BLaER1 treated with 17β-estradiol and CSF1 and Interleukin-3, amounts not matched to agents 10 nM and 100 nM (cell line): ENCODE data around the gene CCDC141.

ENCODE experiments used
- H3K27ac ChIP-seq, 11 experiments: shearing (Covaris generic); formaldehyde crosslinking; 2 replicates each; pipeline ENCODE4 v1.8.1; 2022
- H3K27me3 ChIP-seq, 11 experiments: shearing (Covaris generic); formaldehyde crosslinking; 2 replicates each; pipeline ENCODE4 v1.8.1; 2022
- H3K36me3 ChIP-seq, 11 experiments: shearing (Covaris generic); formaldehyde crosslinking; 2 replicates each; pipeline ENCODE4 v1.8.1; 2022
- H3K4me1 ChIP-seq, 10 experiments: shearing (Covaris generic); formaldehyde crosslinking; 2 replicates each; pipeline ENCODE4 v1.8.1; 2022
- H3K4me2 ChIP-seq, 11 experiments: shearing (Covaris generic); formaldehyde crosslinking; 2 replicates each; pipeline ENCODE4 v1.8.1; 2022
- H3K4me3 ChIP-seq, 10 experiments: shearing (Covaris generic); formaldehyde crosslinking; 2 replicates each; pipeline ENCODE4 v1.8.1; 2022
- H3K9ac ChIP-seq, 11 experiments: shearing (Covaris generic); formaldehyde crosslinking; 2 replicates each; pipeline ENCODE4 v1.8.1; 2022
- H3K9me3 ChIP-seq, 11 experiments: shearing (Covaris generic); formaldehyde crosslinking; replicated peaks in 1 of 11; 2 replicates each; pipeline ENCODE4 v1.8.1; 2022
- H4K20me1 ChIP-seq, 11 experiments: shearing (Covaris generic); formaldehyde crosslinking; 2 replicates each; pipeline ENCODE4 v1.8.1; 2022
- Cebpa-rat ChIP-seq, 11 experiments: shearing (Covaris generic); IDR thresholded peaks; 2 replicates each; pipeline ENCODE4 v1.8.1; 2022

The CCDC141 gene

GRCh38 chr2:178873912-178874311 is 176.0 kb downstream of the CCDC141 start:
- Histone ChIP-seq H3K27me3 (no peaks in the 10 kb centered on the region), H3K4me2 (no peak overlapping the region), H3K4me1 (no peaks in the 10 kb centered on the region), H3K27ac (no peak overlapping the region), H3K36me3 (no peaks in the 10 kb centered on the region), H3K4me3 (no peak overlapping the region), H3K9me3 (no peaks in the 10 kb centered on the region), H3K9ac (no peak overlapping the region), H4K20me1 (no peaks in the 10 kb centered on the region)
- no peak for TF ChIP-seq Cebpa-rat (IDR thresholded peaks at IDR 0.05)

- Histone ChIP-seq H3K4me3 (no peak overlapping the region), H3K4me1 (no peaks in the 10 kb centered on the region), H4K20me1 (no peaks in the 10 kb centered on the region), H3K27ac (no peak overlapping the region), H3K9me3 (no peaks in the 10 kb centered on the region), H3K36me3 (no peaks in the 10 kb centered on the region), H3K9ac (no peak overlapping the region), H3K27me3 (no peaks in the 10 kb centered on the region), H3K4me2 (no peak overlapping the region)
- TF ChIP-seq Cebpa-rat (IDR thresholded peaks at IDR 0.05) = no peak
Measured at GRCh38 chr2:178871536-178871935, 178.4 kb downstream of the CCDC141 start.

- no peak for TF ChIP-seq Cebpa-rat (IDR thresholded peaks at IDR 0.05)
- H3K4me3 ChIP-seq = no peak overlapping the region
- H3K4me2 ChIP-seq = no peak overlapping the region
- no peaks in the 10 kb centered on the region for H3K27me3 ChIP-seq
- H3K27ac ChIP-seq = no peak overlapping the region
- no peaks in the 10 kb centered on the region for H3K9me3 ChIP-seq
- H3K9ac ChIP-seq = no peak overlapping the region
- no peaks in the 10 kb centered on the region for H3K4me1 ChIP-seq
- H4K20me1 ChIP-seq = no peaks in the 10 kb centered on the region
- no peaks in the 10 kb centered on the region for H3K36me3 ChIP-seq
Measured at GRCh38 chr2:178870703-178871102, 179.2 kb downstream of the CCDC141 start.

- no peaks in the 10 kb centered on the region for H3K36me3 ChIP-seq
- H4K20me1 ChIP-seq = no peaks in the 10 kb centered on the region
Measured at GRCh38 chr2:178865999-178866398, 183.9 kb downstream of the CCDC141 start.

GRCh38 chr2:178865146-178865936 is 184.6 kb downstream of the CCDC141 start:
- Histone ChIP-seq H3K9ac (no peak overlapping the region), H4K20me1 (no peaks in the 10 kb centered on the region), H3K4me1 (peaks cover 0 to 10% (median 0%) of the 10 kb centered on the region in 10 experiments; a peak in 3 of 20 replicates), H3K4me3 (no peak overlapping the region), H3K4me2 (no peak overlapping the region), H3K36me3 (no peaks in the 10 kb centered on the region), H3K27me3 (no peaks in the 10 kb centered on the region), H3K9me3 (no peaks in the 10 kb centered on the region), H3K27ac (no peak overlapping the region)
- TF ChIP-seq Cebpa-rat (IDR thresholded peaks at IDR 0.05) = no peak

More at GRCh38 chr2:178865999-178866398, 183.9 kb downstream of the CCDC141 start:
- TF ChIP-seq Cebpa-rat (IDR thresholded peaks at IDR 0.05) = no peak
- Histone ChIP-seq H3K9me3 (no peaks in the 10 kb centered on the region), H3K4me3 (no peak overlapping the region), H3K4me2 (no peak overlapping the region), H3K27ac (no peak overlapping the region), H3K9ac (no peak overlapping the region), H3K4me1 (peaks cover 0 to 10% (median 0%) of the 10 kb centered on the region in 10 experiments; a peak in 3 of 20 replicates), H3K27me3 (no peaks in the 10 kb centered on the region)

GRCh38 chr2:178863856-178864620 is 185.9 kb downstream of the CCDC141 start:
- Histone ChIP-seq H4K20me1 (no peaks in the 10 kb centered on the region), H3K4me3 (no peak overlapping the region), H3K27me3 (no peaks in the 10 kb centered on the region), H3K36me3 (no peaks in the 10 kb centered on the region), H3K27ac (no peak overlapping the region), H3K9ac (no peak overlapping the region), H3K9me3 (no peaks in the 10 kb centered on the region), H3K4me2 (peak overlapping the region in 2 of 11 experiments; percentile 13 to 38; a peak in 2 of 22 replicates), H3K4me1 (peaks cover 0 to 10% (median 0%) of the 10 kb centered on the region in 10 experiments; a peak in 3 of 20 replicates)
- no peak for TF ChIP-seq Cebpa-rat (IDR thresholded peaks at IDR 0.05)

- H3K27me3 ChIP-seq = no peaks in the 10 kb centered on the region
- no peak for TF ChIP-seq Cebpa-rat (IDR thresholded peaks at IDR 0.05)
- no peak overlapping the region for H3K27ac ChIP-seq
- H3K9me3 ChIP-seq = no peaks in the 10 kb centered on the region
- H4K20me1 ChIP-seq = no peaks in the 10 kb centered on the region
- no peak overlapping the region for H3K4me3 ChIP-seq
- no peaks in the 10 kb centered on the region for H3K36me3 ChIP-seq
- H3K9ac ChIP-seq = no peak overlapping the region
- H3K4me2 ChIP-seq = peak overlapping the region in 2 of 11 experiments; percentile 13 to 38; a peak in 2 of 22 replicates
- peaks cover 0 to 10% (median 0%) of the 10 kb centered on the region in 10 experiments; a peak in 3 of 20 replicates for H3K4me1 ChIP-seq
Measured at GRCh38 chr2:178863130-178863855, 186.6 kb downstream of the CCDC141 start.

- H3K9me3 ChIP-seq = no peaks in the 10 kb centered on the region
- no peak for TF ChIP-seq Cebpa-rat (IDR thresholded peaks at IDR 0.05)
- no peak overlapping the region for H3K27ac ChIP-seq
- H3K4me2 ChIP-seq = no peak overlapping the region
- no peaks in the 10 kb centered on the region for H3K27me3 ChIP-seq
- no peaks in the 10 kb centered on the region for H4K20me1 ChIP-seq
- H3K4me3 ChIP-seq = no peak overlapping the region
- no peak overlapping the region for H3K9ac ChIP-seq
- peaks cover 0 to 10% (median 0%) of the 10 kb centered on the region in 10 experiments; a peak in 3 of 20 replicates for H3K4me1 ChIP-seq
- H3K36me3 ChIP-seq = no peaks in the 10 kb centered on the region
Measured at GRCh38 chr2:178860551-178860950, 189.4 kb downstream of the CCDC141 start.

- Histone ChIP-seq H3K36me3 (no peaks in the 10 kb centered on the region), H4K20me1 (no peaks in the 10 kb centered on the region), H3K4me3 (no peak overlapping the region), H3K9me3 (no peaks in the 10 kb centered on the region), H3K27me3 (no peaks in the 10 kb centered on the region), H3K4me1 (peaks cover 0 to 10% (median 0%) of the 10 kb centered on the region in 10 experiments; a peak in 3 of 20 replicates), H3K9ac (no peak overlapping the region), H3K27ac (no peak overlapping the region), H3K4me2 (no peak overlapping the region)
- TF ChIP-seq Cebpa-rat (IDR thresholded peaks at IDR 0.05) = no peak
Measured at GRCh38 chr2:178859730-178860129, 190.2 kb downstream of the CCDC141 start.
